Measurements from ENCODE around the gene APOBEC3B. TPM values are rescaled to one million over a fixed set of nuclear protein-coding genes. Genes with fewer than 3 reads are reported as not detected.
"Not testable (repeated sequence)": the region's sequence is repeated elsewhere in the genome, so short reads cannot be mapped to it uniquely, and the experiment has no call there.

Gene APOBEC3B
- total and polyA plus RNA-seq, 12 donors, result 0.29 to 6.4 (median 1.2) TPM

GRCh38 chr22:38974826-38975175 is 7.3 kb upstream of the APOBEC3B start:
- no peaks in the 10 kb centered on the region for H3K36me3 ChIP-seq
- intact Hi-C loops (cut with DNase I), result no loop called here
- peaks cover 0 to 14% (median 0%) of the 10 kb centered on the region in 7 donors for H3K27me3 ChIP-seq
- ATAC-seq (no peak), DNase-seq (no peak)
- peaks cover 0 to 16% (median 0%) of the 10 kb centered on the region in 9 donors for H3K4me1 ChIP-seq
- H3K9me3 ChIP-seq, result peaks cover 0 to 4% (median 0%) of the 10 kb centered on the region in 11 donors
- 86 to 88% methylated on average over 7 of the region's 7 CpGs for WGBS, 2 donors
- TF ChIP-seq, protein P1, sequence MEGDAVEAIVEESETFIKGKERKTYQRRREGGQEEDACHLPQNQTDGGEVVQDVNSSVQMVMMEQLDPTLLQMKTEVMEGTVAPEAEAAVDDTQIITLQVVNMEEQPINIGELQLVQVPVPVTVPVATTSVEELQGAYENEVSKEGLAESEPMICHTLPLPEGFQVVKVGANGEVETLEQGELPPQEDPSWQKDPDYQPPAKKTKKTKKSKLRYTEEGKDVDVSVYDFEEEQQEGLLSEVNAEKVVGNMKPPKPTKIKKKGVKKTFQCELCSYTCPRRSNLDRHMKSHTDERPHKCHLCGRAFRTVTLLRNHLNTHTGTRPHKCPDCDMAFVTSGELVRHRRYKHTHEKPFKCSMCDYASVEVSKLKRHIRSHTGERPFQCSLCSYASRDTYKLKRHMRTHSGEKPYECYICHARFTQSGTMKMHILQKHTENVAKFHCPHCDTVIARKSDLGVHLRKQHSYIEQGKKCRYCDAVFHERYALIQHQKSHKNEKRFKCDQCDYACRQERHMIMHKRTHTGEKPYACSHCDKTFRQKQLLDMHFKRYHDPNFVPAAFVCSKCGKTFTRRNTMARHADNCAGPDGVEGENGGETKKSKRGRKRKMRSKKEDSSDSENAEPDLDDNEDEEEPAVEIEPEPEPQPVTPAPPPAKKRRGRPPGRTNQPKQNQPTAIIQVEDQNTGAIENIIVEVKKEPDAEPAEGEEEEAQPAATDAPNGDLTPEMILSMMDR (IDR thresholded peaks at IDR 0.05), result no peak
- no peak overlapping the region for H3K4me3 ChIP-seq
- H3K27ac ChIP-seq, result no peak overlapping the region

GRCh38 chr22:38977289-38977688 is 4.9 kb upstream of the APOBEC3B start:
- H3K4me3 ChIP-seq; ATAC-seq; DNase-seq; H3K27ac ChIP-seq; H3K9me3 ChIP-seq; intact Hi-C loops (cut with DNase I); H3K36me3 ChIP-seq: not testable (repeated sequence)
- Histone ChIP-seq H3K4me1 (peaks cover 0 to 23% (median 7%) of the 10 kb centered on the region in 9 donors), H3K27me3 (peaks cover 0 to 14% (median 0%) of the 10 kb centered on the region in 7 donors)
- WGBS, 2 donors, result 87 to 95% methylated on average over 4 of the region's 4 CpGs

DNA sequence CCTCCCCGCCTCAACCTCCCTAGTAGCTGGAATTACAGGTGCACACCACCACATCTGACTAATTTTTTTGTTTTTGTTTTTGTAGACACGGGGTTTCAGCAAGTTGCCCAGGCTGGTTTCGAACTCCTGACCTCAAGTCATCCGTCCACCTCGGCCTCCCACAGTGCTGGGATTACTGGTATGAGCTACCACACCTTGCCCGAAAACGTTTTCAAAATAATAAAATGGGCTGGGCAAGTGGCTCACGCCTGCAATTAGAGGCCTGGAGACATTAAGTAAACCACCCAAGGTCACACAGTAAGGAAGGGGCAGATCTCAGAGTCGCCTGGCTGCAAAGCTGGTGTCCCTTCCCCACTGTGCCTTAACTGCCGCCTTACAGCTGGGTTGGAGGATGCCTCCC is 1.6 kb upstream of the APOBEC3B start:
- peaks cover 0 to 30% (median 12%) of the 10 kb centered on the region in 9 donors for H3K4me1 ChIP-seq
- H3K27ac ChIP-seq, ATAC-seq, DNase-seq, H3K27me3 ChIP-seq, H3K9me3 ChIP-seq, H3K4me3 ChIP-seq, H3K36me3 ChIP-seq: not testable (repeated sequence)
- WGBS, 2 donors, result 79 to 81% methylated on average over 10 of the region's 10 CpGs
- intact Hi-C loops (cut with DNase I), result loop anchor here in 1 of 10 donors (5.0 kb wide), 1 partner anchor 108 kb away; the partner anchor contains the start of gene CBX6

GRCh38 chr22:38981005-38981991 is 849 bp upstream of the APOBEC3B start:
- WGBS, 2 donors, result 29 to 31% methylated on average over 27 of the region's 27 CpGs
- DNase-seq (no peak), ATAC-seq (peak; percentile 23 to 73 (median 60))
- Histone ChIP-seq H3K4me1 (peaks cover 0 to 30% (median 12%) of the 10 kb centered on the region in 9 donors), H3K36me3 (no peaks in the 10 kb centered on the region), H3K27ac (peak overlapping the region in 6 of 10 donors; percentile 30 to 82 (median 35)), H3K27me3 (no peaks in the 10 kb centered on the region), H3K9me3 (no peaks in the 10 kb centered on the region), H3K4me3 (peak overlapping the region in 9 of 10 donors; percentile 28 to 64 (median 54))
- intact Hi-C loops (cut with DNase I), result loop anchor here in 1 of 10 donors (5.0 kb wide), 1 partner anchor 109 kb away; the partner anchor contains the start of gene CBX6
- TF ChIP-seq, protein P1 (IDR thresholded peaks at IDR 0.05), result peak in 6 of 9 donors; percentile 16 to 43 (median 26)

GRCh38 chr22:38984224-38984623 is 2.1 kb downstream of the APOBEC3B start:
- DNase-seq, result no peak
- no peak overlapping the region for H3K27ac ChIP-seq
- no peak overlapping the region for H3K4me3 ChIP-seq
- ATAC-seq, result no peak
- no peaks in the 10 kb centered on the region for H3K9me3 ChIP-seq
- H3K36me3 ChIP-seq, result no peaks in the 10 kb centered on the region
- WGBS, 2 donors, result 94 to 98% methylated on average over 2 of the region's 2 CpGs
- TF ChIP-seq, protein P1 (IDR thresholded peaks at IDR 0.05), result no peak
- H3K4me1 ChIP-seq, result peaks cover 0 to 30% (median 12%) of the 10 kb centered on the region in 9 donors
- H3K27me3 ChIP-seq, result no peaks in the 10 kb centered on the region
- intact Hi-C loops (cut with DNase I), result loop anchor here in 1 of 10 donors (5.0 kb wide), 1 partner anchor 112 kb away; the partner anchor contains the start of gene CBX6

- intact Hi-C loops (cut with DNase I), result loop anchor here in 1 of 10 donors (5.0 kb wide), 1 partner anchor 113 kb away; the partner anchor contains the start of gene CBX6
Measured at GRCh38 chr22:38984784-38985757, 2.9 kb downstream of the APOBEC3B start.

More at GRCh38 chr22:38984784-38985757, 2.9 kb downstream of the APOBEC3B start:
- not testable (repeated sequence) for H3K4me3 ChIP-seq, H3K36me3 ChIP-seq, H3K9me3 ChIP-seq, H3K27me3 ChIP-seq, H3K27ac ChIP-seq, DNase-seq, ATAC-seq
- H3K4me1 ChIP-seq, result peaks cover 0 to 30% (median 12%) of the 10 kb centered on the region in 9 donors
- WGBS, 2 donors, result 90 to 92% methylated on average over 9 of the region's 9 CpGs

Data from heart right ventricle (tissue), 16 donors.